ENCODE data around the gene PSMA7.

The PSMA7 gene

DNA sequence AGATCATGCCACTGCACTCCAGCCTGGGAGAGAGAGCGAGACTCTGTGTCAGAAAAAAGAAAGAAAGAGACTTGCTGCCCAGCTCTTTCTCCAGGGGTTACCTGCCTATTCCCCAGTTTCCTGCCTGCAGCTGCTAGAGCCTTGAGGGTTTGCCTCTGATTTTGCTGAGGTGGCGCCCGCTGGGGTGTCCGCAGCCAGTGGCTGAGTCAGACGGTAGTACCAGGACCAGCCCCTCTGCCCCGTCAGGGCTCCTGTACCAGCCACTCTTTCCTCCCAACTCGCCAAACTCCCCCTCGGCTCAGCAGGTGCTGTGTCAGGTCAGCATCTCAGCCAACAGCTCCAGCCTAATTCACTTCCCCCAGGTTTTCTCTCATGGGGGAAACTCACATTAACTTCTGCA, 28.3 kb downstream of the PSMA7 start:
- Mint-ChIP-seq H3K4me1 (peaks cover 31% of the 10 kb centered on the region), H3K27me3 (no peaks in the 10 kb centered on the region), H3K4me3 (no peak overlapping the region), H3K27ac (peak overlapping the region in 1 of 2 donors; percentile 42), H3K9me3 (peaks cover 20 to 44% of the 10 kb centered on the region in 2 donors)
- DNase-seq (no peak), ATAC-seq (no peak)

- Mint-ChIP-seq H3K4me1 (peaks cover 6% of the 10 kb centered on the region), H3K4me3 (no peak overlapping the region), H3K27ac (no peak overlapping the region), H3K27me3 (no peaks in the 10 kb centered on the region), H3K9me3 (peaks cover 43 to 69% of the 10 kb centered on the region in 2 donors)
- DNase-seq: no peak
- no peak for ATAC-seq
These were observed 30.8 kb downstream of the PSMA7 start for GRCh38 chr20:62112368-62112767.

GRCh38 chr20:62111148-62111547, 32.0 kb downstream of the PSMA7 start:
- H3K9me3 Mint-ChIP-seq: peaks cover 49 to 79% of the 10 kb centered on the region in 2 donors

DNA sequence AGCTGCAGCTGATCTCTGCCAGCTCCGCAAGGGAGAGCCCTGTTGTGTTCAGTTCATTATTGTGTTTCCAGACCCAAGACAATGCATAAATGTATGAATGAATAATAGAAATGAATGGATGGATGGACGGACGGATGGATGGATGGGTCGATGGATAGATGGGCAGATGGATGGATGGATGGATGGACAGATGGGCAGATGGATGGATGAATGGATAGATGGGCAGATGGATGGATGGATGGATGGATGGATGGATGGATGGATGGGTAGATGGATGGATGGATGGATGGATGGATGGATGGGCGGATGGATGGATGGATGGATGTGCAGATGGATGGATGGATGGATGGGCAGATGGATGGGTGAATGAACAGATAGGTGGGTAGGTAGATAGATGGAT, 37.6 kb downstream of the PSMA7 start:
- ATAC-seq (no peak), DNase-seq (no peak)
- Mint-ChIP-seq H3K4me1 (no peaks in the 10 kb centered on the region), H3K27me3 (no peaks in the 10 kb centered on the region), H3K9me3 (peaks cover 60 to 94% of the 10 kb centered on the region in 2 donors), H3K27ac (no peak overlapping the region), H3K4me3 (no peak overlapping the region)

More at GRCh38 chr20:62111148-62111547, 32.0 kb downstream of the PSMA7 start:
- DNase-seq (no peak), ATAC-seq (no peak)
- Mint-ChIP-seq H3K4me1 (no peaks in the 10 kb centered on the region), H3K27me3 (no peaks in the 10 kb centered on the region), H3K27ac (peak overlapping the region in 1 of 2 donors; percentile 34), H3K4me3 (no peak overlapping the region)

DNA sequence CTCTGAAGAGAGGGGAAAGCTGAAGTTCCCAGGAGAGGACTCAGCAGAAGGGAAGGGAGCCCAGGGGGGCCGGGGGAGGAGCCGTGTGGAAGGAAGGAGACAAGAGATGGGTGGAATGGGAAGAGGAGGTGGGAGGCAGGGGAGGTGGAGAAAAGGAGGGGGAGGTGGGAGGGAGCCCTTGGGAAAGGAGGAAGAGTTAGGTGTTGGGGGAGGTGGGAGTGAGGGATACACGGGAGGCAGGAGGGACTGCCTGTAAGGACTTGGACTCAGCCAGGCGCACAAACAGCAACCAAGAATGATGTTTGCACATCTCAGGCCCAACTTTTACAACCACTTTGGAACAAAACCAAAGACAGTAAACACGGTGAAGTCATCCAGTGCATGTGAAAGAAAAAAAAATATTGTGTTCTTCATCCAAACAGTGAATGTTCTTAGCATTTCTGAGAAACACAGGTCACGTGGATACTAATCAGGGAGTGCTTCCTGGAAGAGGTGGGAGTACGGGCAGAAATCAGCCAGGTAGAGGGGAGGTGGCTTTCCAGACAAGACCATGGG, 38.3 kb downstream of the PSMA7 start:
- peaks cover 57 to 95% of the 10 kb centered on the region in 2 donors for H3K9me3 Mint-ChIP-seq
- DNase-seq: no peak
- no peak for ATAC-seq
- no peaks in the 10 kb centered on the region for H3K27me3 Mint-ChIP-seq
- no peaks in the 10 kb centered on the region for H3K4me1 Mint-ChIP-seq
- peak overlapping the region in 1 of 2 donors; percentile 34 for H3K27ac Mint-ChIP-seq
- H3K4me3 Mint-ChIP-seq: no peak overlapping the region

DNA sequence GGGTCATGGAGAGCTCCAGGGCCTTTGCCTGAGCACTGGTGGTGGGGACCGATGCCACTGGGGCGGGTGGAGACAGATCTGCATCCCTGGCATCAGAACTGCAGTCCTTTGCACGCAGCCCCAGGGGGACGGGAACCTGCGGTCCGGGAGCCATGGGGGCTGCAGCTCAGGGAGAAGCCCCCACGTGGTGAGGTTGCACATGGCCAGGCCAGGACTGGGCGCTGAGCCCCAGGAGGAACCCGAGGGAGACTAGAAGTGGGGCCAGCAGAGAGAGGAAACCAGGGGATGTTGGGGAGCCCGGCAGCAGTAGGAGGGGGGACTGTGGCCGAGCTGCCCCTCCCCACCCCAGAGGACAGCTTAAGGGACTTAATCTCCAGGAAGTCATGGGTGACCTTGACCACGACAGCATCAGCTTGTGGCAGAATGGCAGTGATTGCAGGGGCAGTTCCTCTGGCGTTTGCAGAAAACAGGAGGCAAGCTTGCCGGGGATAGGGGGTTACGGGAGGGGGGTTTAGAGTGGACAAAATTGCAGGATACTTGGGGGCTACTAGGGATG, 38.9 kb downstream of the PSMA7 start:
- Mint-ChIP-seq H3K4me3 (no peak overlapping the region), H3K27ac (peak overlapping the region in 1 of 2 donors; percentile 34), H3K27me3 (no peaks in the 10 kb centered on the region), H3K4me1 (no peaks in the 10 kb centered on the region), H3K9me3 (peaks cover 55 to 95% of the 10 kb centered on the region in 2 donors)
- DNase-seq (no peak), ATAC-seq (no peak)

DNA sequence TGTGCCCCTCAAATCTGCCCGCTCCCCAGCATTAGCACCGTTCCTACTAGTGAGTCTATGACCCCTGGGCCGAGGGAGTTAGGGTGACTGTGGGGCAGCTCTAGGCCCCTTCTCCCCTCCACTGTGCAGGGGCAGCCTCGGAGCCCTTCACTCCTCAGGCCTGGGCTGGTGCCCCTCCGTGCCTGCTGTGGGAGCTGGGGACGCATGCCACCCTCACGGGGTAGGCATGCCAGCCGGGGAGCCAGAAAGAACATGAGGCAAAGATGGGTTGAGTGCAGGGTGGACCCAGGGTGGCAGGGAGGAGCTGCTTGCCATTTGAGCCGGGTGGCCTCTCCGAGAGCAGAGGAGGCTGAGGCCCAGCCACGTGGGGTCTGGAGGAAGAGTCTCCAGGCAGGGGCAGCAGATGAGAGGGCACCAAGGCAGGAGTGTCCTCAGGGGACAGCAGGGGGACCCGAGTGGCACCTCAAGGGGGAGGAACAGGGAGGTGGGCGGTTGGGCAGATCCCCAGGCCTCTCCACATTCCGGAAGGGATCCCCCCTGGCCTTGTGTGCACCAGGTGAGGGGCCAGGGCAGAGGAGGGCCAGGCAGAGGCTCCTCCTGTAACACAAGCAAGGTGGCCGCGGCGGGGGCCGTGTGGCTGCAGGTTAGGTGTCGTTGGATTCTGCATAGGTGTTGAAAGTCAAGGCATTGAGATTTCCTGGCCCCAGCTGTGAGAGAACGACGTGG, 39.5 kb downstream of the PSMA7 start:
- ATAC-seq (no peak), DNase-seq (no peak)
- Mint-ChIP-seq H3K4me1 (no peaks in the 10 kb centered on the region), H3K27me3 (no peaks in the 10 kb centered on the region), H3K4me3 (no peak overlapping the region), H3K9me3 (peaks cover 48 to 93% of the 10 kb centered on the region in 2 donors), H3K27ac (no peak overlapping the region)

DNA sequence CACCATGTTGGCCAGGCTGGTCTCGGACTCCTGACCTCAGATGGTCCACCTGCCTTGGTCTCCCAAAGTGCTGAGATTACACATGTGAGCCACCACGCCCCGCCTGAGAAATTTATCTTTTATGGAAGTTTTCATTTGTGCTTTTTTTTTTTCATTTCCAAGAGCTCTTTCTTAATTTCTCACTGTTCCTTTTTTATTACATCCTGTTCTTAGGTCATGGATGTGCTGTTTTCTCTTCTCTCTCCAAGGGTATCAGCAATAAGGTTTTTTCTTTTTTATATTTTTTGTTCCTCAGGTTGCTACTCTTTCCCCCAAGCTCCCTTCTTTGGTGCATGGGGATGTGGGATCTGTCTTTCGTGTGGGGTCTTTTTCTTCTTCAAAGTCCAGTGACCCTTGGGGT, 42.1 kb downstream of the PSMA7 start:
- Mint-ChIP-seq H3K27ac (peak overlapping the region in 1 of 2 donors; percentile 87), H3K4me1 (no peaks in the 10 kb centered on the region), H3K9me3 (peaks cover 28 to 68% of the 10 kb centered on the region in 2 donors), H3K27me3 (no peaks in the 10 kb centered on the region), H3K4me3 (no peak overlapping the region)
- DNase-seq (no peak), ATAC-seq (no peak)

GRCh38 chr20:62097881-62098407, 45.2 kb downstream of the PSMA7 start:
- H3K9me3 Mint-ChIP-seq: peaks cover 10 to 39% of the 10 kb centered on the region in 2 donors

DNA sequence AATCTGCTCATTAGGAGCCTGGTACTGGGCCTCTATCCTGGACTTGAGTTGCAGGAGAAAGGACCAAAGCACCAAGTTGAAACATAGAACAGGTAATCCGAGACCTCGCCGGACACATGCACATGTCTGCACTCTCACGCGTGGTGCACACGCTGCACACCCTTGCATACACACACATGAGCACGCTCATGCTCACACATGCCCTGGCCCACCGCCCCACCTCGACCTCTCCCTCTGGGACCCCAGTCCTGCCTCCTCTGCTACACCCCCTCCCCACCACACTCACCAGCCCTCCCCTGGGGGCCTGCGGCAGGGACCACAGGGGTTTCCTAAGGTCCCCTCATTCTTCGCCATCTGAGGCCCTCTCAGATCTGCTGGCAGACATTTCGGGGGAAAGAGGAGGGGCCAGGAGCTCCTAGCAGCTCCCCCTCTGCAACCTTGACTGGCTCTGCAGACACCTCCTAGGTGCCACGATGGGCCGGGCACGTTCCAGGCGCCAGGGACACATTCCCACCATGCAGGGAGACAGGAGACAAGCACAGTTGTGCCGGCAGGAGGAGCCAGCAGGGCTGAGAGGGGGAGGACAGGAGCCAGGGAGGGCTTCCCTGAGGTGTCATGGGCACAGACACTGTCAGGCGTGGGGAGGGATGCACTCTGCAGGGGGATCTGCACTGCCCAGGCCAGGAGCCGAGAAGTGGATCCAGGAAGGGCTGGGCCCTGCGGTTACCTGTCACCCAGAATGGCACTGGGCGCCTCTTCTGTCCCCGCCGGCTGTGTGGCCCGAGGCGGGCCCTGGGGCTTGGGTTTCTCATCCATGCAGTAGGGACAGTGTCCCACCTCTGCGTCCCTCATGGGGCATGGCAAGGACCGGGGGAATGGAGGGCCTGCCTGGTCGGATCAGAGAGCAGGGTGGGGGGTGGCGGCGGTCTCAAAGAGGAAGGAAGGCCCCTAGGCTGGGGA, 46.5 kb downstream of the PSMA7 start:
- H3K4me1 Mint-ChIP-seq: no peaks in the 10 kb centered on the region
- H3K27ac Mint-ChIP-seq: peak overlapping the region in 1 of 2 donors; percentile 59
- DNase-seq: no peak
- no peak overlapping the region for H3K4me3 Mint-ChIP-seq
- H3K9me3 Mint-ChIP-seq: peaks cover 15 to 36% of the 10 kb centered on the region in 2 donors
- ATAC-seq: no peak
- H3K27me3 Mint-ChIP-seq: no peaks in the 10 kb centered on the region

More at GRCh38 chr20:62097881-62098407, 45.2 kb downstream of the PSMA7 start:
- Mint-ChIP-seq H3K27ac (no peak overlapping the region), H3K27me3 (no peaks in the 10 kb centered on the region), H3K4me3 (no peak overlapping the region), H3K4me1 (no peaks in the 10 kb centered on the region)
- no peak for ATAC-seq
- no peak for DNase-seq

- H3K27me3 Mint-ChIP-seq: no peaks in the 10 kb centered on the region
- peaks cover 5 to 9% of the 10 kb centered on the region in 2 donors for H3K9me3 Mint-ChIP-seq
- no peak overlapping the region for H3K27ac Mint-ChIP-seq
- DNase-seq (no peak), ATAC-seq (no peak)
- no peaks in the 10 kb centered on the region for H3K4me1 Mint-ChIP-seq
- H3K4me3 Mint-ChIP-seq: no peak overlapping the region
These were observed 53.8 kb downstream of the PSMA7 start for GRCh38 chr20:62089393-62089792.

GRCh38 chr20:62088258-62089127, 54.7 kb downstream of the PSMA7 start:
- Mint-ChIP-seq H3K4me1 (no peaks in the 10 kb centered on the region), H3K27ac (no peak overlapping the region), H3K4me3 (no peak overlapping the region), H3K27me3 (no peaks in the 10 kb centered on the region), H3K9me3 (peaks cover 5 to 9% of the 10 kb centered on the region in 2 donors)
- ATAC-seq (no peak), DNase-seq (no peak)

- H3K9me3 Mint-ChIP-seq: peaks cover 5 to 9% of the 10 kb centered on the region in 2 donors
- DNase-seq (no peak), ATAC-seq (no peak)
- H3K27me3 Mint-ChIP-seq: no peaks in the 10 kb centered on the region
- no peaks in the 10 kb centered on the region for H3K4me1 Mint-ChIP-seq
- H3K4me3 Mint-ChIP-seq: no peak overlapping the region
- H3K27ac Mint-ChIP-seq: no peak overlapping the region
These were observed 55.6 kb downstream of the PSMA7 start for GRCh38 chr20:62087632-62088031.

DNA sequence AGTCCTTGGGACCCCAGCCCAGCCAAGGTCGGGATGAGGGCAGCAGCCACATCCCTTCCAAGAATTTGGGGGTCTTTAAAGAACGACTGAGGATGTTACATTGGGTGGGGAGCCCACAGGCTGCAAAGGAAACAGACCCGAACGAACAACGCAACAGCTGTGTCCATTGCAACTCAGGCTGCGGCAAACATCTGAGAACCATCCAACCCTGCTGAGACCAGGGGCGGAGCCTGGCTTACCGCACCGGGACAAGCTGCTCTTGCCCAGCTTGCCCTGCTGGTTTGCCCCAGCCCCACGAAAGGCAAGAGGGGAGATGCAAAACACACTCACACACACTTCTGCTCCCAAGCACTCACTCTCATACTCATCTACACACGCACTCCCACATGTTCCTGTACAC, 56.0 kb downstream of the PSMA7 start:
- H3K27ac Mint-ChIP-seq: no peak overlapping the region
- no peak overlapping the region for H3K4me3 Mint-ChIP-seq
- H3K9me3 Mint-ChIP-seq: peaks cover 5 to 7% of the 10 kb centered on the region in 2 donors
- ATAC-seq: no peak
- no peaks in the 10 kb centered on the region for H3K27me3 Mint-ChIP-seq
- H3K4me1 Mint-ChIP-seq: no peaks in the 10 kb centered on the region
- no peak for DNase-seq

Measured in stimulated activated naive CD8-positive, alpha-beta T cell treated with anti-CD3 and anti-CD28 coated beads, Interleukin-15, amount 100 ng/mL, for 72 hours (primary cell).